HG02763 (cell line): ENCODE data around the gene MAGIX.
A peak's percentile ranks its signal among the peaks of the same experiment; 100 is the strongest.

ENCODE experiments used
- ATAC-seq: cut with Tn5 transposase; IDR thresholded peaks from one replicate; pipeline ENCODE4 v1.9.1; 2021; ENCODE audit warnings: mild to moderate bottlenecking, moderate library complexity; ENCODE audit not compliant: unreplicated experiment

MAGIX gene

GRCh38 chrX:49179358-49179757, 16.8 kb downstream of the MAGIX start:
- no peak for ATAC-seq

DNA sequence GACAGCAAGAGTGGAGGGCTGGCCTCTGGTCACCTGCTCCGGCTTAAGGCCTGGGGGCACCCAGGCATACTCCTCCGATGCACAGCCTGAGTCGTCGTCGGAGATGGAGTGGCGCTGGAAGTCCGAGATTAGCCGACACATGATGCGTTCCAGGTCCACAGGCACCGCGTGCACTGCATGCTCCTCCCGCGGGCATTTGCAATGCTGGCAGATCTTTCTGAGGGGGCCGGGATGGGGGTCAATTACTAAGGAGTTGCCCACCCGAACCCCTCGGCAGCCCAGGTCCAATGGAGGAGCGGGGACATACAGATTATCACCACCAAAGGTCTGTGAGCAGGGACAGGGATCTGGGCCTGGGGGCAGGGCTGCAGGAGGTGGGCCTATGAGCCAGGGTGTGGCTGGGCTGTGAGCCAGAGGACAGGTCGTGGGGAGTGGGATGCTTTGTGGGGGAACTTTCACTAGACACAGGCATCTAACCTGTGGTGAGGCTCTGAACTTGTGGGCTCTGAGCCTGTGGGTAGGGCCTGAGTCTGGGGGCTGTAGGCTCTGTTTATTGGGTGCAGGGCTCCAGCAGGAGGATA, 21.2 kb downstream of the MAGIX start:
- ATAC-seq, result no peak

DNA sequence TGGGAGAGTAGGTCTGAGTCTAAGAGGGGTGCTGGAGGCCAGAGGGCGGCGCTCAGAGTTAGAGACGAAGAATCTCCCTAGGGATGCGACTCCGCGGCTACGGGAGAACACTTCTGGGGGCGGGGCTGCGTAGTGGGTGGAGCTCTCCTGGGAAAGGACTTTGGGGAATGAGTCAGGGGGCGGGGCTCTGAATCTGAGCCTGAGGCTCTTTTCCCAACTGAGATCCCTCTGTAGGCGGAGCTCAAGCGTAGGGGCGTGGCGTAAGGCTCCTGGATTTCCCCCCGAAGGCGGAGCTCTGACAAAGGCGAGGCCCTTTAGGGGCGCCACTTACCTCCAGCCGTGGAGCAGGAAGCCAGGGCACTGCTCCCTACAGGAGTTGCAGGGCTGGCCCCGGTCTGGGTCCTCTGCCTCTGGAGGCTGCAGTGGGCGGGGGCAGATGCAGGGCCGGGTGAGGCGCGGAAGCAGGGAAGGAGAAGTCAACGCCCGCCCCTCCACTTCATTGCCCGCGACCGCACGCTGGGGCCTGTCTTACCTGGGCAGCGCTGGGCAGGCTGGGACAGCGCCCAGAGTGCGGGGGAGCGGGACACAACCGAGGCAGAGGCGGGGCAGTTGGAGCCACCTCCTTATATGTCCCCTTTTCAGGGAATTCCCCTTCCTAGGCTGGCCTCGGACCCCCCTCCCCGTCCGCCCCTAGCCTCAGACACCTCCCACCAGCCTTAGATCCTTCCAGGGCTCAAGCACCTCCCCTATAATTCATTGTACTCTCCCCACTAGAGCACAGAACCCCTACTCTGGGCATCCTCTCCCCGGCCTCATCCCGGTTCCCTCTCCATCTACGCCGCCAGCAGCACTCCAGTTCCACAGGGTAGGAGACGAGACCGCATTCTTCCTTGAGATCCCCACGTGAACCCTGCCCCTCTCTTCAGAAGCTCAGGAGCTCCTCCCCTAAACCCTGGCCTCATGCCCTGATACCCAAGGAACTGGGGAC, 22.0 kb downstream of the MAGIX start:
- ATAC-seq, result peak; percentile 35

GRCh38 chrX:49186125-49187027, 23.8 kb downstream of the MAGIX start, which contains the start of gene PRICKLE3:
Gene PRICKLE3 (minus strand): TSS chrX:49186373. CDS start chrX:49186297, 76 bp downstream.
- ATAC-seq, result peak; percentile 26

- ATAC-seq, result no peak
Observed at GRCh38 chrX:49187028-49187394, 24.5 kb downstream of the MAGIX start.

DNA sequence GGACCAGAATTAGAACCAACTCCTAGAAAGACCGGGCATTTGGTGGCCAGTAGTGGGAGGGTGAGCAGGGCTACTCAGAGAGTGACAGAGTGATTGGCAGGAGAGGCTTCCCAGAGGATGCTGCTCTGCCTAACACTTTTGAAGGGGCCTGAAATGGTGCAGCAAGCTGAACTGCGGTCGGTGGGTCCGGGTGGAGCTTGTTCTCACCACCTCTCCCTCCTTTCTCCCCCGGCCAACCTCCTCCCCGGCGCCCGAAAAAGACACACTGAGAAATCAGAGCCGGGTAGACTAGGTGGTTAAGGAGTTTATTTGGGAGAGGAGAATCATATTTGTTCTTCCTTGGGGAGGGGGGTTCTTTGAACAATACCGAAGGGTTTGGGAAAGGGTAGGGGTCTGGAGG, 25.0 kb downstream of the MAGIX start:
- no peak for ATAC-seq

DNA sequence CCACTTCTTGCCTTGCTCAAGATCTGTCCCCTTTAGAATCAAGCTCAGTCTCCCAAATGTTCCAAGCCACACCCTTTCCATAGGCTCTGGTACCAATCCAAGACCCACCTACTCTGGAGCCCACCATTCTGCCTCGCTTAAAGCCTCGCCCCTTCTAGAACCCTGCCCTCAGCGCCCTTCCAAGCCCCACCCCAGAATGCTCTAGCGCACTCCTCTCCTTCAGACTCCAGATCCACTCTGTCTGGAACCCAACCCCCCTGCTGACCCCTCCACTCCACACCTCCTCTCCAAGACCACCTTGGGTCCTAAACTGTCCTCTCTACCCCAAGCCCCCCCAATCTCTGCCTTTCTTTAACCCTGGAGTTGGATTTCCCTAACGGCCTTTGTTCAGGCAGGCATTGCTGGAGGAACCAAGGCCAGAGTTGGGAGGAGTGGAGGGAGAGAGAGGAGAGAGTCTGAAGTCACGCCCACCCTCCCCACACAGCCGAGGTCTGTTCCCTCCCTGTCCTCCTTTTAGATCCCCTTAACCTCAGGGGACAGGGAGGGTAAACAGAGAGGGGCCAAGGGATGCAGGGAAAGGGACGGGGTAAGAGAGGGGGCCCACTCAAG, 26.0 kb downstream of the MAGIX start:
- ATAC-seq, result no peak

- ATAC-seq, result no peak
Observed at GRCh38 chrX:49189606-49190005, 27.0 kb downstream of the MAGIX start.

GRCh38 chrX:49190821-49191573, 28.4 kb downstream of the MAGIX start:
- peak; percentile 81 for ATAC-seq

- no peak for ATAC-seq
Observed at GRCh38 chrX:49191574-49192011, 29.0 kb downstream of the MAGIX start.

DNA sequence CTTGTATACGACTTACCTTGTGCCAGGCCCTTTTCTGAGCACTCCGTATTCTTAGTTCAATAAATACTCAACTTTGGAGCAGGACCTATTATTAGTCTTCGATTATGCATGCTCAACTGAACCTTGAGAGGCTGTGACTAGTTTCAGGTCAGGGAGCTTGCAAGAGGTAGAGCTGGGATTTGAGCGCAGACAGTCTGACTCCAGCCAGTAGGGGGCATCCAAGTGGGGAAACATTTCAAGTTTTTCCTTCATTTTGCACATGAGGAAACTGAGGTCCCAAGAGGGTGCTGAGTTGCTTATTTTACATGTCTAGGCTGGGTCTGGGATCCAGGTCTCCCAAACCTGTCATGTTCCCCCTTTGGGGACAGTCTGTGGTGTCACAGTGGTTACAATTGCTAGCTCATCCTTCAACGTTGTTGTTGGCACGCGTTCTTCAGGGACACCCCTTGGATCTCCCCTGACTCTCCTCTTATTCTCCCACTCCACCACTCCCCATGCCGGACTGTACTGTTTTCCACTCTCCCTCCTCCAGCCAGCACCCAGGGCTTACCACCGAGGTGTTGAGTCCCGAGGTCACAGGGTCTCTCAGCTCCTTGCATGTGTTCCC, 30.3 kb downstream of the MAGIX start:
- no peak for ATAC-seq

- no peak for ATAC-seq
Observed at GRCh38 chrX:49193542-49193964, 31.0 kb downstream of the MAGIX start.

- no peak for ATAC-seq
Observed at GRCh38 chrX:49197543-49198087, 35.1 kb downstream of the MAGIX start.

GRCh38 chrX:49198540-49199314, 36.2 kb downstream of the MAGIX start:
- ATAC-seq, result no peak

DNA sequence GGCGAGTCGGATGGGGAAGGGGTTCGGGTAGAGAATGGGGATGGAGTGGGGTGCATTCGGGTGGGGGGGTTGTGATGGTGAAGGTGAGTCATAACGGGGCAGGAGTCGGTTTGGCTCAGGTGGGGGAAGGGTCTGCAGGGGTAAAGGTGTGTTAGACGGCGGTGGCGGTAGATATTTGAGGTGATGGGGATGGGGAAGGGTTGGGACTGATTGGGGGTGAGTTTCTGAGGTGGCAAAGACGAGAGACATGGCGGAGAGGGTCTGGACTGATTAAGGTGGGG, 36.7 kb downstream of the MAGIX start:
- no peak for ATAC-seq

DNA sequence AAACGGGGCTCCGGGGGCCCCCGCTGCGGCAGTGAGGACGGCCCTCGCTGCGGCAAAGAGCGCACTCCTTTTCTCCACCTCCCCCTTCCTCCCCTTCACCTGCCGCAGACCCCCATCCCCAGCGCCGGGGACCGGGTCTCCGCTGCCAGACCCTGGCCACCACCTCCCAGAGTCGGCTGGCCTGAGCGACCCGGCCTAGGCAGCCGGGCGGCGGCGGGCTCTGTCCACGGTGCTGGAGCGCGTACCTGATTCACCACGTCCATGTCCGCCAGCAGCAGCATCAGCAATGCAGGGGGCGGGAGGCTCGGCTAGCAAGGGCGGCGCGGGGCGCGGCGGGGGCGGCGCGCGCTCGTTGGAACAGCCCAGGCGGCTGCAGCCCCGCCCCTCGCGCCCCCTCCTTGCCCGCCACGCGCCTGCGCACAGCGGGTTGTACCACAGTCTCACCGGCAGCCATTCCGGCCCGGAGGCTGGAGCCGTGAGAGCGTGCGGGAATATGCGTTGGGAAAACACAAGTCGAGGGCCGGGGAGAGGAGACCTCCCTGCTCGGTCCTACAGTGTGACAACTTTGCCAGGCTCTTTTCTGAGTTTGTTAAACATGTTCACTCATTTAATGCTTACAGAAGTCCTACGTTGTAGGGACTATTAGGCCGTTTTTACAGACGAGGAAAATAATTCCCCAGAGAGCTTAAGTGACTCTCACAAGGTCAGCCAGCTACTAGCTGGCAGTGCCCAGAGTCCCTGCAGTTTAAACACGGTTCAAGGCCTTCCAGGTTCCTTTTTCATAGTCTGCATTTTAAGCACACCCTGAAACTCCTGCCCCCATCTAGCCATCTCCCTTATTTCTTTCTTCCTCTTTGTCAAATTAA, 37.6 kb downstream of the MAGIX start, which contains the start of gene SYP:
TSS of gene SYP (minus strand) at position 288 of the 866 bp plus-strand sequence. CDS start at position 281, 7 bp downstream.
- ATAC-seq, result peak; percentile 90

DNA sequence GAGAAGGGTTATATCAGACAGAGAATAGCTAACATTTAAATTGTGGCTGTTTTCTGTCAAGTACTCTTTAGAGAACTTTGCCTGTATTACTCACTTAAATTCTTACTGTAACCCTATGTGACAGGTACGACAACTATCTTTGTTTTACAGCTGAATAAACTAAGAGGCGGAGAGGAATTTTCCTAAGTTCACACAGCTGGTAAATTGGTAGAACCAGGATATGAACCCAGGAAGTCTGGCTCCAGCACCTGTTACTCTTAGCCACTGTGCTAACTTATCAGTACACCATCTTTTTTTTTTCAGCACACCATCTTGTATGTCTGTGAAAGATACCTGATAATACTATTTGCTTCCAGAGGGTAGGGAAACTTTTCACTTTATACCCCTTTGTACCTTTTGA, 39.5 kb downstream of the MAGIX start:
- no peak for ATAC-seq

DNA sequence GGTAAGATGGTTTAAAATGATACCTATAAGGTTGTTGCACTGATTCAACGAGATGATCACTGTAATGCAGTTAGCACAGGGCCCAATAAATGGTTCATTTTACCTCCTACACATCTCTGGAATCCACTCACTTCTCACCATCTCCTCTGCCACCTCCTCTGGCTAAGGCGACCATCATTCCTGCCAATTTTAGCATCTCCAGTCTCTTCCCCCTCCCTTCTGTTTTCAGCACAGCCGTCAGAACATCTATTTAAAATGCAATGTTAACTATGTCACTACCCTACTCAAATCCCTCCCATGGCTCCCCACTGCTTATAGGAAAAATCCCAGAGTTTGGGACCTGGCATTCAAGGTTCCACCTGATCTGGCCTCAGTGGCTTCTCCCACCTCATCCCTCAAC, 41.0 kb downstream of the MAGIX start:
- no peak for ATAC-seq
